ENCODE results near the gene PRSS22. TPM values are rescaled to one million over a fixed set of nuclear protein-coding genes. Genes with fewer than 3 reads are reported as not detected.

Gene PRSS22
- total RNA-seq, 1 experiment from 2014 or later: 3.9 TPM

DNA sequence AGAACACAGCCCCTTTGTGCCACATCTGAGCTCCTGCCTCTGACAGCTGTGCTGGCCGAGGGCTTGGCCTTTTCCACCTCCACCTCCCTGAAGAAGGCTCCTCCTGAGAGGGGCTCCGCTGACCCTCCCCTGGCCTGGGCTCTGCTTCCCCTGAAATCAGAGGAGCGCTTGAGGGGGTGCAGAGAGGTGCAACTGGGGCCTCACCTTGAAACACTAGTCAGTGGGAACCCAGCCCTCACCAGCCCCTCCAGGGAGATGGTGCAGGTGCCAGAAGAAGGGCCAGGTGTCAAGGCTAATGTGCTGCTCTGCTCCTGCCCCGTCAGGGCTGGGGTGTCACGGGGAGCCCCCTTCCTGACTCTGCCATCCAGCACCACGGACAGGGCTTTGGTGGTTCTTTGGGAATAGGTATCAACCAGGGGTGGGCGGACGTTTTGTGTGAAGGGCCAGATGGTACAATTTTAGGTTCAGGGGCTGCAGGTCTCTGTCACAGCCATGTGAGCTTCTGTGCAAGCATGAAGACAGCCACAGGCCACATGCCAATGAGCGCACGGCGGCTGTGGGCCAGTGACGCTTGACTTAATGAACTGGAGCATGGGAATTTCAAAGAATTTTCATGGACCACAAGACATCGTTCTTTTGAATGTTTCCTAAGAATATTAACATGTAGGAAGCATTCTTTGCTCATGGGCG is 30.0 kb downstream of the PRSS22 start:
- CTCF ChIA-PET: interaction anchor here (1.0 to 2.4 kb wide), 2 partner anchors 11 to 40 kb away, joined by 4 to 11 read pairs; no protein-coding TSS in a partner anchor
- TF ChIP-seq, protein P1, sequence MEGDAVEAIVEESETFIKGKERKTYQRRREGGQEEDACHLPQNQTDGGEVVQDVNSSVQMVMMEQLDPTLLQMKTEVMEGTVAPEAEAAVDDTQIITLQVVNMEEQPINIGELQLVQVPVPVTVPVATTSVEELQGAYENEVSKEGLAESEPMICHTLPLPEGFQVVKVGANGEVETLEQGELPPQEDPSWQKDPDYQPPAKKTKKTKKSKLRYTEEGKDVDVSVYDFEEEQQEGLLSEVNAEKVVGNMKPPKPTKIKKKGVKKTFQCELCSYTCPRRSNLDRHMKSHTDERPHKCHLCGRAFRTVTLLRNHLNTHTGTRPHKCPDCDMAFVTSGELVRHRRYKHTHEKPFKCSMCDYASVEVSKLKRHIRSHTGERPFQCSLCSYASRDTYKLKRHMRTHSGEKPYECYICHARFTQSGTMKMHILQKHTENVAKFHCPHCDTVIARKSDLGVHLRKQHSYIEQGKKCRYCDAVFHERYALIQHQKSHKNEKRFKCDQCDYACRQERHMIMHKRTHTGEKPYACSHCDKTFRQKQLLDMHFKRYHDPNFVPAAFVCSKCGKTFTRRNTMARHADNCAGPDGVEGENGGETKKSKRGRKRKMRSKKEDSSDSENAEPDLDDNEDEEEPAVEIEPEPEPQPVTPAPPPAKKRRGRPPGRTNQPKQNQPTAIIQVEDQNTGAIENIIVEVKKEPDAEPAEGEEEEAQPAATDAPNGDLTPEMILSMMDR (IDR thresholded peaks at IDR 0.05): no peak
- no peak for TF ChIP-seq JUN (CRISPR knock-in tag; IDR thresholded peaks at IDR 0.05)
- TF ChIP-seq EMX1 (CRISPR knock-in tag; IDR thresholded peaks at IDR 0.05): no peak
- TF ChIP-seq, protein P2, sequence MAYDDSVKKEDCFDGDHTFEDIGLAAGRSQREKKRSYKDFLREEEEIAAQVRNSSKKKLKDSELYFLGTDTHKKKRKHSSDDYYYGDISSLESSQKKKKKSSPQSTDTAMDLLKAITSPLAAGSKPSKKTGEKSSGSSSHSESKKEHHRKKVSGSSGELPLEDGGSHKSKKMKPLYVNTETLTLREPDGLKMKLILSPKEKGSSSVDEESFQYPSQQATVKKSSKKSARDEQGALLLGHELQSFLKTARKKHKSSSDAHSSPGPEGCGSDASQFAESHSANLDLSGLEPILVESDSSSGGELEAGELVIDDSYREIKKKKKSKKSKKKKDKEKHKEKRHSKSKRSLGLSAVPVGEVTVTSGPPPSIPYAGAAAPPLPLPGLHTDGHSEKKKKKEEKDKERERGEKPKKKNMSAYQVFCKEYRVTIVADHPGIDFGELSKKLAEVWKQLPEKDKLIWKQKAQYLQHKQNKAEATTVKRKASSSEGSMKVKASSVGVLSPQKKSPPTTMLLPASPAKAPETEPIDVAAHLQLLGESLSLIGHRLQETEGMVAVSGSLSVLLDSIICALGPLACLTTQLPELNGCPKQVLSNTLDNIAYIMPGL (CRISPR knock-in tag; IDR thresholded peaks at IDR 0.05): no peak
- TF ChIP-seq, protein P3, sequence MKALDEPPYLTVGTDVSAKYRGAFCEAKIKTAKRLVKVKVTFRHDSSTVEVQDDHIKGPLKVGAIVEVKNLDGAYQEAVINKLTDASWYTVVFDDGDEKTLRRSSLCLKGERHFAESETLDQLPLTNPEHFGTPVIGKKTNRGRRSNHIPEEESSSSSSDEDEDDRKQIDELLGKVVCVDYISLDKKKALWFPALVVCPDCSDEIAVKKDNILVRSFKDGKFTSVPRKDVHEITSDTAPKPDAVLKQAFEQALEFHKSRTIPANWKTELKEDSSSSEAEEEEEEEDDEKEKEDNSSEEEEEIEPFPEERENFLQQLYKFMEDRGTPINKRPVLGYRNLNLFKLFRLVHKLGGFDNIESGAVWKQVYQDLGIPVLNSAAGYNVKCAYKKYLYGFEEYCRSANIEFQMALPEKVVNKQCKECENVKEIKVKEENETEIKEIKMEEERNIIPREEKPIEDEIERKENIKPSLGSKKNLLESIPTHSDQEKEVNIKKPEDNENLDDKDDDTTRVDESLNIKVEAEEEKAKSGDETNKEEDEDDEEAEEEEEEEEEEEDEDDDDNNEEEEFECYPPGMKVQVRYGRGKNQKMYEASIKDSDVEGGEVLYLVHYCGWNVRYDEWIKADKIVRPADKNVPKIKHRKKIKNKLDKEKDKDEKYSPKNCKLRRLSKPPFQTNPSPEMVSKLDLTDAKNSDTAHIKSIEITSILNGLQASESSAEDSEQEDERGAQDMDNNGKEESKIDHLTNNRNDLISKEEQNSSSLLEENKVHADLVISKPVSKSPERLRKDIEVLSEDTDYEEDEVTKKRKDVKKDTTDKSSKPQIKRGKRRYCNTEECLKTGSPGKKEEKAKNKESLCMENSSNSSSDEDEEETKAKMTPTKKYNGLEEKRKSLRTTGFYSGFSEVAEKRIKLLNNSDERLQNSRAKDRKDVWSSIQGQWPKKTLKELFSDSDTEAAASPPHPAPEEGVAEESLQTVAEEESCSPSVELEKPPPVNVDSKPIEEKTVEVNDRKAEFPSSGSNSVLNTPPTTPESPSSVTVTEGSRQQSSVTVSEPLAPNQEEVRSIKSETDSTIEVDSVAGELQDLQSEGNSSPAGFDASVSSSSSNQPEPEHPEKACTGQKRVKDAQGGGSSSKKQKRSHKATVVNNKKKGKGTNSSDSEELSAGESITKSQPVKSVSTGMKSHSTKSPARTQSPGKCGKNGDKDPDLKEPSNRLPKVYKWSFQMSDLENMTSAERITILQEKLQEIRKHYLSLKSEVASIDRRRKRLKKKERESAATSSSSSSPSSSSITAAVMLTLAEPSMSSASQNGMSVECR (CRISPR knock-in tag; IDR thresholded peaks at IDR 0.05; ENCODE audit: borderline replicate concordance): no peak
- TF ChIP-seq, protein P4, sequence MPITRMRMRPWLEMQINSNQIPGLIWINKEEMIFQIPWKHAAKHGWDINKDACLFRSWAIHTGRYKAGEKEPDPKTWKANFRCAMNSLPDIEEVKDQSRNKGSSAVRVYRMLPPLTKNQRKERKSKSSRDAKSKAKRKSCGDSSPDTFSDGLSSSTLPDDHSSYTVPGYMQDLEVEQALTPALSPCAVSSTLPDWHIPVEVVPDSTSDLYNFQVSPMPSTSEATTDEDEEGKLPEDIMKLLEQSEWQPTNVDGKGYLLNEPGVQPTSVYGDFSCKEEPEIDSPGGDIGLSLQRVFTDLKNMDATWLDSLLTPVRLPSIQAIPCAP (CRISPR knock-in tag; IDR thresholded peaks at IDR 0.05): no peak
- TF ChIP-seq ZNF121 (CRISPR knock-in tag; IDR thresholded peaks at IDR 0.05): no peak
- no peak for TF ChIP-seq TEAD4 (CRISPR knock-in tag; IDR thresholded peaks at IDR 0.05)
- no peak for TF ChIP-seq CREM (CRISPR knock-in tag; IDR thresholded peaks at IDR 0.05)
- TF ChIP-seq, protein P5, sequence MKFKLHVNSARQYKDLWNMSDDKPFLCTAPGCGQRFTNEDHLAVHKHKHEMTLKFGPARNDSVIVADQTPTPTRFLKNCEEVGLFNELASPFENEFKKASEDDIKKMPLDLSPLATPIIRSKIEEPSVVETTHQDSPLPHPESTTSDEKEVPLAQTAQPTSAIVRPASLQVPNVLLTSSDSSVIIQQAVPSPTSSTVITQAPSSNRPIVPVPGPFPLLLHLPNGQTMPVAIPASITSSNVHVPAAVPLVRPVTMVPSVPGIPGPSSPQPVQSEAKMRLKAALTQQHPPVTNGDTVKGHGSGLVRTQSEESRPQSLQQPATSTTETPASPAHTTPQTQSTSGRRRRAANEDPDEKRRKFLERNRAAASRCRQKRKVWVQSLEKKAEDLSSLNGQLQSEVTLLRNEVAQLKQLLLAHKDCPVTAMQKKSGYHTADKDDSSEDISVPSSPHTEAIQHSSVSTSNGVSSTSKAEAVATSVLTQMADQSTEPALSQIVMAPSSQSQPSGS (CRISPR knock-in tag; IDR thresholded peaks at IDR 0.05; ENCODE audit: borderline replicate concordance, low read depth): no peak
- TF ChIP-seq ZNF423 (CRISPR knock-in tag; IDR thresholded peaks at IDR 0.05): no peak
- TF ChIP-seq, protein P6, sequence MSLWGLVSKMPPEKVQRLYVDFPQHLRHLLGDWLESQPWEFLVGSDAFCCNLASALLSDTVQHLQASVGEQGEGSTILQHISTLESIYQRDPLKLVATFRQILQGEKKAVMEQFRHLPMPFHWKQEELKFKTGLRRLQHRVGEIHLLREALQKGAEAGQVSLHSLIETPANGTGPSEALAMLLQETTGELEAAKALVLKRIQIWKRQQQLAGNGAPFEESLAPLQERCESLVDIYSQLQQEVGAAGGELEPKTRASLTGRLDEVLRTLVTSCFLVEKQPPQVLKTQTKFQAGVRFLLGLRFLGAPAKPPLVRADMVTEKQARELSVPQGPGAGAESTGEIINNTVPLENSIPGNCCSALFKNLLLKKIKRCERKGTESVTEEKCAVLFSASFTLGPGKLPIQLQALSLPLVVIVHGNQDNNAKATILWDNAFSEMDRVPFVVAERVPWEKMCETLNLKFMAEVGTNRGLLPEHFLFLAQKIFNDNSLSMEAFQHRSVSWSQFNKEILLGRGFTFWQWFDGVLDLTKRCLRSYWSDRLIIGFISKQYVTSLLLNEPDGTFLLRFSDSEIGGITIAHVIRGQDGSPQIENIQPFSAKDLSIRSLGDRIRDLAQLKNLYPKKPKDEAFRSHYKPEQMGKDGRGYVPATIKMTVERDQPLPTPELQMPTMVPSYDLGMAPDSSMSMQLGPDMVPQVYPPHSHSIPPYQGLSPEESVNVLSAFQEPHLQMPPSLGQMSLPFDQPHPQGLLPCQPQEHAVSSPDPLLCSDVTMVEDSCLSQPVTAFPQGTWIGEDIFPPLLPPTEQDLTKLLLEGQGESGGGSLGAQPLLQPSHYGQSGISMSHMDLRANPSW (CRISPR knock-in tag; conservative IDR thresholded peaks at IDR 0.05; ENCODE audit: low read depth): no peak
- no peak for TF ChIP-seq JAZF1 (CRISPR knock-in tag; IDR thresholded peaks at IDR 0.05)
- TF ChIP-seq, protein P7, sequence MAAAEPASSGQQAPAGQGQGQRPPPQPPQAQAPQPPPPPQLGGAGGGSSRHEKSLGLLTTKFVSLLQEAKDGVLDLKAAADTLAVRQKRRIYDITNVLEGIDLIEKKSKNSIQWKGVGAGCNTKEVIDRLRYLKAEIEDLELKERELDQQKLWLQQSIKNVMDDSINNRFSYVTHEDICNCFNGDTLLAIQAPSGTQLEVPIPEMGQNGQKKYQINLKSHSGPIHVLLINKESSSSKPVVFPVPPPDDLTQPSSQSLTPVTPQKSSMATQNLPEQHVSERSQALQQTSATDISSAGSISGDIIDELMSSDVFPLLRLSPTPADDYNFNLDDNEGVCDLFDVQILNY (CRISPR knock-in tag; IDR thresholded peaks at IDR 0.05): no peak
- TF ChIP-seq, protein P8, sequence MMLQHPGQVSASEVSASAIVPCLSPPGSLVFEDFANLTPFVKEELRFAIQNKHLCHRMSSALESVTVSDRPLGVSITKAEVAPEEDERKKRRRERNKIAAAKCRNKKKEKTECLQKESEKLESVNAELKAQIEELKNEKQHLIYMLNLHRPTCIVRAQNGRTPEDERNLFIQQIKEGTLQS (CRISPR knock-in tag; conservative IDR thresholded peaks at IDR 0.05): no peak
- no peak for TF ChIP-seq ESRRA (CRISPR knock-in tag; IDR thresholded peaks at IDR 0.05; ENCODE audit: borderline replicate concordance)
- TF ChIP-seq, protein P9, sequence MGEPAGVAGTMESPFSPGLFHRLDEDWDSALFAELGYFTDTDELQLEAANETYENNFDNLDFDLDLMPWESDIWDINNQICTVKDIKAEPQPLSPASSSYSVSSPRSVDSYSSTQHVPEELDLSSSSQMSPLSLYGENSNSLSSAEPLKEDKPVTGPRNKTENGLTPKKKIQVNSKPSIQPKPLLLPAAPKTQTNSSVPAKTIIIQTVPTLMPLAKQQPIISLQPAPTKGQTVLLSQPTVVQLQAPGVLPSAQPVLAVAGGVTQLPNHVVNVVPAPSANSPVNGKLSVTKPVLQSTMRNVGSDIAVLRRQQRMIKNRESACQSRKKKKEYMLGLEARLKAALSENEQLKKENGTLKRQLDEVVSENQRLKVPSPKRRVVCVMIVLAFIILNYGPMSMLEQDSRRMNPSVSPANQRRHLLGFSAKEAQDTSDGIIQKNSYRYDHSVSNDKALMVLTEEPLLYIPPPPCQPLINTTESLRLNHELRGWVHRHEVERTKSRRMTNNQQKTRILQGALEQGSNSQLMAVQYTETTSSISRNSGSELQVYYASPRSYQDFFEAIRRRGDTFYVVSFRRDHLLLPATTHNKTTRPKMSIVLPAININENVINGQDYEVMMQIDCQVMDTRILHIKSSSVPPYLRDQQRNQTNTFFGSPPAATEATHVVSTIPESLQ (CRISPR knock-in tag; IDR thresholded peaks at IDR 0.05): no peak

More for the DNA sequence above, 30.0 kb downstream of the PRSS22 start:
- Mint-ChIP-seq H3K36me3 (no peaks in the 10 kb centered on the region), H3K4me1 (no peaks in the 10 kb centered on the region), H3K27ac (no peak overlapping the region), H3K9me3 (peaks cover 5% of the 10 kb centered on the region), H3K4me3 (no peak overlapping the region), H3K27me3 (ENCODE audit: low read depth) (peaks cover 5% of the 10 kb centered on the region; the same call in 1 of the 2 replicates)
- DNase-seq (ENCODE audit: low spot score): no peak
- no peak for ATAC-seq
- POLR2A ChIA-PET: no interaction called here

Measured in WTC11 (cell line).